Peyer's patch (tissue), 4 donors: Measurements from ENCODE around the gene CPED1.

Experiments
- POLR2A ChIP-seq, 2 donors: fragments of 450-650 bp; IDR thresholded peaks; one replicate each; pipeline ENCODE4 v1.5.1; 2017; ENCODE audit warnings: antibody characterized with exemption in 2 of 2, mild to moderate bottlenecking in 2 of 2, moderate library complexity in 2 of 2
- TF ChIP-seq, protein P1 (sequence below), 6 experiments: fragments of 450-650 bp in 4 of 6; fragments of 200-600 bp in 2 of 6; sonication (generic) in 1 of 6; IDR thresholded peaks; one replicate each; pipeline ENCODE4 v1.5.1; 2017 to 2019; ENCODE audit warnings: antibody characterized with exemption in 6 of 6, mild to moderate bottlenecking in 3 of 6, moderate library complexity in 1 of 6

DNA sequence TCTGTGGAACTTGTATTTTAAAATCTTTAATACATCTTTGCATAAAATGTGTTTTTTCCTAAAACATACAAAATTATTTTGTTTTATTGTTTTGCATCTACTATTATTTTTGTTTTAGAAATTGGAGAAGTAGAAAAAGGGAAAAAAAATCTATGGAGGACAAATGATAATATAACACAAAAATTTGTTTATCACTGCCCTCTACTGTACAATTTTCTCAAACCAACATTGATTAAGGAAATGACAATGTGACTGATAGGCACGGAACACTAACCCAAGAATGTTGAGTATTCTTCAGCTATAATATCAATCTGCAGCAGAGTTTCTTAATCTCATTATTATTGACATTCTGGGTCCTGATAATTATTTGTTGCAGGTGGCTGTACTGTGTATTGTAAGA lies 47.4 kb upstream of the CPED1 start:
- TF ChIP-seq POLR2A (IDR thresholded peaks at IDR 0.05) = no peak
- TF ChIP-seq, protein P1, sequence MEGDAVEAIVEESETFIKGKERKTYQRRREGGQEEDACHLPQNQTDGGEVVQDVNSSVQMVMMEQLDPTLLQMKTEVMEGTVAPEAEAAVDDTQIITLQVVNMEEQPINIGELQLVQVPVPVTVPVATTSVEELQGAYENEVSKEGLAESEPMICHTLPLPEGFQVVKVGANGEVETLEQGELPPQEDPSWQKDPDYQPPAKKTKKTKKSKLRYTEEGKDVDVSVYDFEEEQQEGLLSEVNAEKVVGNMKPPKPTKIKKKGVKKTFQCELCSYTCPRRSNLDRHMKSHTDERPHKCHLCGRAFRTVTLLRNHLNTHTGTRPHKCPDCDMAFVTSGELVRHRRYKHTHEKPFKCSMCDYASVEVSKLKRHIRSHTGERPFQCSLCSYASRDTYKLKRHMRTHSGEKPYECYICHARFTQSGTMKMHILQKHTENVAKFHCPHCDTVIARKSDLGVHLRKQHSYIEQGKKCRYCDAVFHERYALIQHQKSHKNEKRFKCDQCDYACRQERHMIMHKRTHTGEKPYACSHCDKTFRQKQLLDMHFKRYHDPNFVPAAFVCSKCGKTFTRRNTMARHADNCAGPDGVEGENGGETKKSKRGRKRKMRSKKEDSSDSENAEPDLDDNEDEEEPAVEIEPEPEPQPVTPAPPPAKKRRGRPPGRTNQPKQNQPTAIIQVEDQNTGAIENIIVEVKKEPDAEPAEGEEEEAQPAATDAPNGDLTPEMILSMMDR (IDR thresholded peaks at IDR 0.05) = peak in 4 of 6 experiments; percentile 38 to 66 (median 56)
